ENCODE data around the gene TEAD1. TPM values are rescaled to one million over a fixed set of nuclear protein-coding genes. Genes with fewer than 3 reads are reported as not detected.

The TEAD1 gene
- total RNA-seq, 1 donor from 2014 or later, result 154 TPM

DNA sequence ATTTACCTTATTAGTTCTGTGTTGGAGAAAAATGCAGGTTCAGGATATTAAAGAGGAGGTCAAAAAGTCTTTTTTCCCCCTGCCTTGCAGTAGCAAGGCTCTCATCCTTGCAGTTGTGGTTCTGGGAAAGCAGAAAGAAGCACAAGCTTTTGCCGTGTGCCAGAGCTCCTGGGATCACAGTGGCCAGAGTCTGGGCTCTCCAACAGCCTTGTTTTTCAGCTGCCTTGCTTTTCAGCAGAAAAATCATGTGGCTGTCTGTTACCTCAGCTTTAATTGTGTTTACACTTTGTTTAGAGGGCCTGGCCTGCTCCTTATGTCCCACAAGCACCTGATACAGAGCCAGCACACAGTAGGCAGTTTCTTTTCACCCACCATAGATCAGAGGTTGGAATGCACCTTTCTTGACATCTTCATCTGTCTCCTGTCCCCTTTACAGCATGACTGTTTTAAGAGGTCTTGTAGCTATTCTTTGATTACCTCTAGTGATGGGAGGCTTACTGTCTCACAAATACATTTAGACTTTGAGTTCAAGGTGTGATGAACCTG, 67.5 kb downstream of the TEAD1 start:
- H3K4me1 Mint-ChIP-seq (ENCODE audit: unreplicated experiment), result peaks cover 38% of the 10 kb centered on the region
- H3K27me3 Mint-ChIP-seq (ENCODE audit: unreplicated experiment), result no peaks in the 10 kb centered on the region
- H3K4me3 Mint-ChIP-seq (ENCODE audit: unreplicated experiment), result no peak overlapping the region
- peaks cover 2% of the 10 kb centered on the region for H3K36me3 Mint-ChIP-seq (ENCODE audit: unreplicated experiment)
- no peak for TF ChIP-seq CTCF (IDR thresholded peaks at IDR 0.05)
- H3K9me3 Mint-ChIP-seq (ENCODE audit: unreplicated experiment), result no peaks in the 10 kb centered on the region
- H3K27ac Mint-ChIP-seq (ENCODE audit: unreplicated experiment), result peak overlapping the region; percentile 9
- DNase-seq (ENCODE audit: extremely low spot score, unreplicated experiment), result no peak

DNA sequence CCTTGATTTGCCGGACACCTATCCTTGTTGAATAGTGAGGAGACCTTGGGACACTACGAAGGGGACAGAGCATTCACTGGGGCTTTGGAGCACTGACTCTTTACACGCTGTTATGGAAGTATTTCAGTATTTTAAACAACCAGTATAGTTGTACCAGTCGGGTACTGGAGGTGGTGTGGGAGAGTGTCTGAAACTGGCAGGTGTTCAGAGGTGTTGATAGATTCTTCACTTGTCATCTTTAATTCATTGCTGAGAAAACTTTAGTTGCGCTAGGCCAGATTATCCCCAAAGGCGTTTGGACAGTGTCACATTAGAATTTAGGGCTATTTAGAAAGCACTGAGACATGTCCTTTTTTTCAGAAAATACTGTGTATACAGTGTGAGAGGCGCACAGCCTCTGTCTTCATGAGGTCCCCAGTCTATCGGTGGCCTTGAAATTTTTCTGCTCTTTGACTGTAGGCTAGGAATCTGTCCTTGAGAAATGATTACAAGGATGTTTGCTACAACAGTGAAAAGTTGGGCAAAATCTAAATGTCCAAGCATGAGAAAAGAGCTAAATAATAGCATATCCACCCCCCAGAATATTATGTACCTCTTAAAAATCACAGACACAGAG, 69.7 kb downstream of the TEAD1 start:
- H3K4me1 Mint-ChIP-seq (ENCODE audit: unreplicated experiment), result peaks cover 48% of the 10 kb centered on the region
- H3K36me3 Mint-ChIP-seq (ENCODE audit: unreplicated experiment), result peaks cover 2% of the 10 kb centered on the region

GRCh38 chr11:12744826-12745502, 70.7 kb downstream of the TEAD1 start:
- TF ChIP-seq CTCF (IDR thresholded peaks at IDR 0.05), result no peak
- H3K4me3 Mint-ChIP-seq (ENCODE audit: unreplicated experiment), result no peak overlapping the region
- H3K27ac Mint-ChIP-seq (ENCODE audit: unreplicated experiment), result peak overlapping the region; percentile 24
- H3K36me3 Mint-ChIP-seq (ENCODE audit: unreplicated experiment), result peaks cover 2% of the 10 kb centered on the region
- H3K9me3 Mint-ChIP-seq (ENCODE audit: unreplicated experiment), result no peaks in the 10 kb centered on the region
- H3K27me3 Mint-ChIP-seq (ENCODE audit: unreplicated experiment), result no peaks in the 10 kb centered on the region
- no peak for DNase-seq (ENCODE audit: extremely low spot score, unreplicated experiment)
- H3K4me1 Mint-ChIP-seq (ENCODE audit: unreplicated experiment), result peaks cover 53% of the 10 kb centered on the region

More for the DNA sequence above, 69.7 kb downstream of the TEAD1 start:
- TF ChIP-seq CTCF (IDR thresholded peaks at IDR 0.05), result no peak
- H3K27ac Mint-ChIP-seq (ENCODE audit: unreplicated experiment), result peak overlapping the region; percentile 44
- no peak for DNase-seq (ENCODE audit: extremely low spot score, unreplicated experiment)
- H3K4me3 Mint-ChIP-seq (ENCODE audit: unreplicated experiment), result no peak overlapping the region
- no peaks in the 10 kb centered on the region for H3K27me3 Mint-ChIP-seq (ENCODE audit: unreplicated experiment)
- no peaks in the 10 kb centered on the region for H3K9me3 Mint-ChIP-seq (ENCODE audit: unreplicated experiment)

DNA sequence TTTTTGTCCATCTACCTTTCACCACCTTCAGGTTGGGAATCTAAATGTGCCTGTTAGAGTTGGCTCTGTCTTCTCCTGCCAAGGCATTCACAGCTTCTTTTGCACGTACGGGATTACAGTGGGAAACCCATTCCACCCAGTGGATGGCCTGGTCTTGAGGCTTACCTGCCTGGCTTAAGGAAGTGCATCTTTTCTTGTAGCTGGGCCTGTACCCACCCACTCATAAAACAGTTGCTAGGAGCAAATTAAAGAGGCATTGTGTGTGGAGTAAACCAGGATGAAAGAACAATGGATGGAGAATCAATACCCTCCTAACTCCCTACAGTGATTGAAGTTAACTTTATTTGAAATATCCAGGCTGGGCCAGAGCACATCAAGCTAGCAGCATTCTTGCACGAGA, 71.6 kb downstream of the TEAD1 start:
- no peak overlapping the region for H3K4me3 Mint-ChIP-seq (ENCODE audit: unreplicated experiment)
- no peaks in the 10 kb centered on the region for H3K36me3 Mint-ChIP-seq (ENCODE audit: unreplicated experiment)
- no peak for DNase-seq (ENCODE audit: extremely low spot score, unreplicated experiment)
- H3K27me3 Mint-ChIP-seq (ENCODE audit: unreplicated experiment), result no peaks in the 10 kb centered on the region
- H3K27ac Mint-ChIP-seq (ENCODE audit: unreplicated experiment), result peak overlapping the region; percentile 25
- peaks cover 54% of the 10 kb centered on the region for H3K4me1 Mint-ChIP-seq (ENCODE audit: unreplicated experiment)
- H3K9me3 Mint-ChIP-seq (ENCODE audit: unreplicated experiment), result no peaks in the 10 kb centered on the region
- TF ChIP-seq CTCF (IDR thresholded peaks at IDR 0.05), result no peak

DNA sequence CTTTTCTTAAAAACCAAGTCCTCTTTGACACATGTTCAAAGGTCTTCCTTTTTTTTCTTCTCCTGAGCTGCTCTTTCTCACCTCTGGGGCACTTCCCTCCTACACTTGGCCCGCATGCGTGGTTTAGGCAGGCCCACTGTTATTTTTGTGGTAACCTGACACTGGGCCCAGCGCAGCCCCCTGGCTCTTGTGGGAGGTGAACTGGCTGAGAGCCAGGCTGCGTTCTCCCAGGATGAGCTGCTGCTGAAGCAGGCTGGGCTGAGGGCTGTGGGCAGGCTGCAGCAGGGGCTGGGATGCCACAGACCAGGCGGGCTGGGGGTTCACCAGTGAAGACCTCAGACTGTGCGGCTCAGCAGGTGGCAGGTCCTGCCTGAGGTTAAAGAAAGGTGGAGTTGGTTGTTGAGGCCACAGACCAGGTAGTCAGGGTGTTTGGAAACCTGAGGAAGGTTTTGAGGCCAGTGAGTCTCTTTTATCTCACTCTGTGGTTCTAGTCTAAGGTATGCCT, 72.4 kb downstream of the TEAD1 start:
- H3K9me3 Mint-ChIP-seq (ENCODE audit: unreplicated experiment), result no peaks in the 10 kb centered on the region
- no peaks in the 10 kb centered on the region for H3K27me3 Mint-ChIP-seq (ENCODE audit: unreplicated experiment)
- H3K36me3 Mint-ChIP-seq (ENCODE audit: unreplicated experiment), result no peaks in the 10 kb centered on the region
- no peak overlapping the region for H3K4me3 Mint-ChIP-seq (ENCODE audit: unreplicated experiment)
- DNase-seq (ENCODE audit: extremely low spot score, unreplicated experiment), result peak; percentile 92
- peak overlapping the region; percentile 74 for H3K27ac Mint-ChIP-seq (ENCODE audit: unreplicated experiment)
- peaks cover 52% of the 10 kb centered on the region for H3K4me1 Mint-ChIP-seq (ENCODE audit: unreplicated experiment)
- no peak for TF ChIP-seq CTCF (IDR thresholded peaks at IDR 0.05)
